ENCODE results near the gene NBPF26. TPM values are rescaled to one million over a fixed set of nuclear protein-coding genes. Genes with fewer than 3 reads are reported as not detected.
A peak's percentile ranks its signal among the peaks of the same experiment; 100 is the strongest.
"Not testable (repeated sequence)": the region's sequence is repeated elsewhere in the genome, so short reads cannot be mapped to it uniquely, and the experiment has no call there.

NBPF26 gene
- total RNA-seq, 2 donors from 2014 or later: 13.9 to 20.9 TPM

GRCh38 chr1:120844186-120844944, 120.6 kb downstream of the NBPF26 start:
- DNase-seq: peak; percentile 89
- TF ChIP-seq CTCF (conservative IDR thresholded peaks at IDR 0.05): peak; percentile 55
- H3K4me1 ChIP-seq (ENCODE audit: control insufficient read depth, insufficient read depth, low read length); H3K36me3 ChIP-seq (ENCODE audit: control insufficient read depth, insufficient read depth, low read length); H3K9ac ChIP-seq (ENCODE audit: extremely low read depth, low read length, poor library complexity, severe bottlenecking); H3K27me3 ChIP-seq (ENCODE audit: control insufficient read depth, insufficient read depth, low read length, poor library complexity, severe bottlenecking); H3K27me3 Mint-ChIP-seq (ENCODE audit: insufficient read depth); H3K4me1 Mint-ChIP-seq; H3K9me3 ChIP-seq (ENCODE audit: control insufficient read depth, low read length); H3K36me3 Mint-ChIP-seq (ENCODE audit: low read depth); H3K9me3 Mint-ChIP-seq: not testable (repeated sequence)
- Histone ChIP-seq H3K27ac (ENCODE audit: low read depth, low read length) (peak overlapping the region; percentile 66), H3K4me3 (ENCODE audit: low read length) (peak overlapping the region; percentile 75)
- WGBS, 2 experiments (ENCODE audit: insufficient coverage in 1 of 2, insufficient read length in 1 of 2): 0 to 3% methylated on average over 14 to 38 of the region's 49 CpGs
- Mint-ChIP-seq H3K4me3 (peak overlapping the region; percentile 68), H3K27ac (peak overlapping the region; percentile 70)

- 0% methylated on average over 9 of the region's 21 CpGs; no CpG with 5 or more reads in 1 of the 2 experiments for WGBS, 2 experiments (ENCODE audit: insufficient coverage in 1 of 2, insufficient read length in 1 of 2)
- peak overlapping the region; percentile 75 for H3K4me3 ChIP-seq (ENCODE audit: low read length)
These were observed 121.2 kb downstream of the NBPF26 start for GRCh38 chr1:120844945-120845330.

GRCh38 chr1:120849400-120850286, 125.9 kb downstream of the NBPF26 start:
- not testable (repeated sequence) for H3K36me3 Mint-ChIP-seq (ENCODE audit: low read depth); H3K4me1 Mint-ChIP-seq; H3K27ac Mint-ChIP-seq; H3K4me1 ChIP-seq (ENCODE audit: control insufficient read depth, insufficient read depth, low read length); H3K9me3 ChIP-seq (ENCODE audit: control insufficient read depth, low read length); H3K4me3 ChIP-seq (ENCODE audit: low read length); H3K9me3 Mint-ChIP-seq; H3K9ac ChIP-seq (ENCODE audit: extremely low read depth, low read length, poor library complexity, severe bottlenecking); H3K27me3 Mint-ChIP-seq (ENCODE audit: insufficient read depth); H3K27me3 ChIP-seq (ENCODE audit: control insufficient read depth, insufficient read depth, low read length, poor library complexity, severe bottlenecking); H3K36me3 ChIP-seq (ENCODE audit: control insufficient read depth, insufficient read depth, low read length); H3K27ac ChIP-seq (ENCODE audit: low read depth, low read length)
- peak; percentile 46 for DNase-seq
- WGBS, 2 experiments (ENCODE audit: insufficient coverage in 1 of 2, insufficient read length in 1 of 2): 86% methylated on average over 6 of the region's 27 CpGs; no CpG with 5 or more reads in 1 of the 2 experiments
- H3K4me3 Mint-ChIP-seq: peak overlapping the region; percentile 57

More at GRCh38 chr1:120844945-120845330, 121.2 kb downstream of the NBPF26 start:
- H3K36me3 ChIP-seq (ENCODE audit: control insufficient read depth, insufficient read depth, low read length); H3K27me3 ChIP-seq (ENCODE audit: control insufficient read depth, insufficient read depth, low read length, poor library complexity, severe bottlenecking); H3K27ac ChIP-seq (ENCODE audit: low read depth, low read length); H3K9ac ChIP-seq (ENCODE audit: extremely low read depth, low read length, poor library complexity, severe bottlenecking); H3K36me3 Mint-ChIP-seq (ENCODE audit: low read depth); H3K4me1 Mint-ChIP-seq; DNase-seq; H3K4me1 ChIP-seq (ENCODE audit: control insufficient read depth, insufficient read depth, low read length); H3K27ac Mint-ChIP-seq; H3K9me3 ChIP-seq (ENCODE audit: control insufficient read depth, low read length); H3K27me3 Mint-ChIP-seq (ENCODE audit: insufficient read depth); H3K9me3 Mint-ChIP-seq: not testable (repeated sequence)
- peak overlapping the region; percentile 68 for H3K4me3 Mint-ChIP-seq

- Mint-ChIP-seq H3K27ac (peak overlapping the region; percentile 99), H3K4me3 (peak overlapping the region; percentile 57)
- H3K4me1 ChIP-seq (ENCODE audit: control insufficient read depth, insufficient read depth, low read length); H3K9me3 ChIP-seq (ENCODE audit: control insufficient read depth, low read length); H3K9me3 Mint-ChIP-seq; H3K9ac ChIP-seq (ENCODE audit: extremely low read depth, low read length, poor library complexity, severe bottlenecking); H3K36me3 Mint-ChIP-seq (ENCODE audit: low read depth); H3K27me3 Mint-ChIP-seq (ENCODE audit: insufficient read depth); H3K4me1 Mint-ChIP-seq; H3K36me3 ChIP-seq (ENCODE audit: control insufficient read depth, insufficient read depth, low read length); H3K27me3 ChIP-seq (ENCODE audit: control insufficient read depth, insufficient read depth, low read length, poor library complexity, severe bottlenecking): not testable (repeated sequence)
- DNase-seq: peak; percentile 86
- 9 to 23% methylated on average over 7 to 8 of the region's 8 CpGs for WGBS, 2 experiments (ENCODE audit: insufficient coverage in 1 of 2, insufficient read length in 1 of 2)
- Histone ChIP-seq H3K27ac (ENCODE audit: low read depth, low read length) (peak overlapping the region; percentile 60), H3K4me3 (ENCODE audit: low read length) (peak overlapping the region; percentile 56)
These were observed 126.5 kb downstream of the NBPF26 start for GRCh38 chr1:120850287-120850536.

GRCh38 chr1:120850537-120851421, 127.0 kb downstream of the NBPF26 start:
- not testable (repeated sequence) for H3K4me1 ChIP-seq (ENCODE audit: control insufficient read depth, insufficient read depth, low read length); H3K36me3 Mint-ChIP-seq (ENCODE audit: low read depth); H3K27me3 Mint-ChIP-seq (ENCODE audit: insufficient read depth); H3K36me3 ChIP-seq (ENCODE audit: control insufficient read depth, insufficient read depth, low read length); H3K4me1 Mint-ChIP-seq; H3K27me3 ChIP-seq (ENCODE audit: control insufficient read depth, insufficient read depth, low read length, poor library complexity, severe bottlenecking); H3K9me3 Mint-ChIP-seq; H3K9me3 ChIP-seq (ENCODE audit: control insufficient read depth, low read length)
- WGBS, 2 experiments (ENCODE audit: insufficient coverage in 1 of 2, insufficient read length in 1 of 2): 0 to 1% methylated on average over 10 to 49 of the region's 50 CpGs
- peak overlapping the region; percentile 84 for H3K9ac ChIP-seq (ENCODE audit: extremely low read depth, low read length, poor library complexity, severe bottlenecking)
- peak overlapping the region; percentile 94 for H3K27ac ChIP-seq (ENCODE audit: low read depth, low read length)
- Mint-ChIP-seq H3K27ac (peak overlapping the region; percentile 99), H3K4me3 (peak overlapping the region; percentile 57)
- peak overlapping the region; percentile 56 for H3K4me3 ChIP-seq (ENCODE audit: low read length)
- DNase-seq: peak; percentile 96

- not testable (repeated sequence) for H3K27ac Mint-ChIP-seq; H3K4me3 Mint-ChIP-seq; H3K4me1 Mint-ChIP-seq; H3K36me3 Mint-ChIP-seq (ENCODE audit: low read depth); H3K27me3 ChIP-seq (ENCODE audit: control insufficient read depth, insufficient read depth, low read length, poor library complexity, severe bottlenecking); H3K4me3 ChIP-seq (ENCODE audit: low read length); H3K36me3 ChIP-seq (ENCODE audit: control insufficient read depth, insufficient read depth, low read length); DNase-seq; H3K4me1 ChIP-seq (ENCODE audit: control insufficient read depth, insufficient read depth, low read length); H3K9me3 Mint-ChIP-seq; H3K9me3 ChIP-seq (ENCODE audit: control insufficient read depth, low read length); H3K27me3 Mint-ChIP-seq (ENCODE audit: insufficient read depth); H3K27ac ChIP-seq (ENCODE audit: low read depth, low read length); H3K9ac ChIP-seq (ENCODE audit: extremely low read depth, low read length, poor library complexity, severe bottlenecking)
- WGBS, 2 experiments (ENCODE audit: insufficient coverage in 1 of 2, insufficient read length in 1 of 2): no CpG with 5 or more reads among the region's 2 CpGs
These were observed 134.4 kb downstream of the NBPF26 start for GRCh38 chr1:120858144-120858543.
